GM23338 (cell line): ENCODE data around the gene LCE7A. TPM values are rescaled to one million over a fixed set of nuclear protein-coding genes. Genes with fewer than 3 reads are reported as not detected.

Source experiments
- ATAC-seq: fragments of 200-7000 bp; cut with Tn5 transposase; 3 replicates; pipeline ENCODE4 v1.9.1; 2020
- DNase-seq: peaks from one replicate; pipeline ENCODE4 v3.0.0-alpha.2; 2015; ENCODE audit warnings: low spot score
- H2AFZ ChIP-seq: fragments of 200-600 bp; sonication (generic); 2 replicates; pipeline ENCODE4 v1.8.0; 2016; ENCODE audit warnings: antibody characterized with exemption, mild to moderate bottlenecking, moderate library complexity
- H3F3A ChIP-seq: fragments of 200-600 bp; sonication (generic); replicated peaks from 2 replicates; pipeline ENCODE4 v1.8.0; 2017; ENCODE audit warnings: antibody characterized with exemption, mixed run types, low read depth
- H3K27ac ChIP-seq: fragments of 200-600 bp; sonication (generic); 2 replicates; pipeline ENCODE4 v1.6.1; 2016; ENCODE audit warnings: low read depth
- H3K27me3 ChIP-seq: fragments of 200-600 bp; sonication (generic); 2 replicates; pipeline ENCODE4 v1.8.0; 2016; ENCODE audit warnings: mild to moderate bottlenecking, mixed run types, moderate library complexity; ENCODE audit not compliant: insufficient read depth
- H3K36me3 ChIP-seq: fragments of 200-600 bp; sonication (generic); 2 replicates; pipeline ENCODE4 v1.8.0; 2016; ENCODE audit warnings: mild to moderate bottlenecking; ENCODE audit not compliant: insufficient read depth
- H3K4me1 ChIP-seq: fragments of 200-600 bp; sonication (generic); 2 replicates; pipeline ENCODE4 v1.8.0; 2016; ENCODE audit warnings: mild to moderate bottlenecking, moderate library complexity; ENCODE audit not compliant: insufficient read depth
- H3K4me2 ChIP-seq: fragments of 200-600 bp; sonication (generic); 2 replicates; pipeline ENCODE4 v1.7.1; 2017; ENCODE audit warnings: mixed run types
- H3K4me3 ChIP-seq: fragments of 200-600 bp; sonication (generic); 2 replicates; pipeline ENCODE4 v1.6.1; 2016; ENCODE audit warnings: mixed run types
- H3K79me2 ChIP-seq: fragments of 200-600 bp; sonication (generic); replicated peaks from 2 replicates; pipeline ENCODE4 v1.8.0; 2017; ENCODE audit warnings: mild to moderate bottlenecking; ENCODE audit not compliant: insufficient read depth
- H3K9me2 ChIP-seq: fragments of 200-600 bp; sonication (generic); 2 replicates; pipeline ENCODE4 v1.8.0; 2017; ENCODE audit not compliant: insufficient read depth
- H4K20me1 ChIP-seq: fragments of 200-600 bp; sonication (generic); replicated peaks from 2 replicates; pipeline ENCODE4 v1.8.0; 2017; ENCODE audit warnings: mild to moderate bottlenecking; ENCODE audit not compliant: insufficient read depth
- H3K27ac Mint-ChIP-seq: 2 replicates; pipeline ENCODE4 v1.8.0; 2020; ENCODE audit warnings: inconsistent platforms, mild to moderate bottlenecking, moderate library complexity, mixed read lengths
- H3K27me3 Mint-ChIP-seq: 3 replicates; pipeline ENCODE4 v1.8.0; 2022; ENCODE audit warnings: low read depth, mild to moderate bottlenecking, moderate library complexity, mixed read lengths, inconsistent platforms; ENCODE audit not compliant: insufficient read depth, poor library complexity
- H3K36me3 Mint-ChIP-seq: 3 replicates; pipeline ENCODE4 v1.8.0; 2021; ENCODE audit warnings: low read depth, mild to moderate bottlenecking, inconsistent platforms, moderate library complexity, mixed read lengths
- H3K4me1 Mint-ChIP-seq: 3 replicates; pipeline ENCODE4 v1.8.0; 2020; ENCODE audit warnings: mild to moderate bottlenecking, inconsistent platforms, mixed read lengths
- H3K4me3 Mint-ChIP-seq: 3 replicates; pipeline ENCODE4 v1.8.0; 2021; ENCODE audit warnings: moderate library complexity, mild to moderate bottlenecking, inconsistent platforms, mixed read lengths
- H3K9me3 Mint-ChIP-seq: 3 replicates; pipeline ENCODE4 v1.8.0; 2020; ENCODE audit warnings: moderate library complexity, mild to moderate bottlenecking, inconsistent platforms, mixed read lengths
- EZH2 ChIP-seq: fragments of 200-600 bp; sonication (generic); IDR thresholded peaks from one replicate; pipeline ENCODE4 v1.8.0; 2017; ENCODE audit warnings: antibody characterized with exemption, mild to moderate bottlenecking, low read depth; ENCODE audit not compliant: unreplicated experiment
- EZH2phosphoT487 ChIP-seq: fragments of 200-600 bp; sonication (generic); IDR thresholded peaks from one replicate; pipeline ENCODE4 v1.8.1; 2018; ENCODE audit warnings: antibody characterized with exemption; ENCODE audit not compliant: unreplicated experiment
- JUNB ChIP-seq: IDR thresholded peaks from one replicate; pipeline ENCODE4 v1.6.1; 2016; ENCODE audit warnings: antibody characterized with exemption; ENCODE audit not compliant: unreplicated experiment
- STAT1 ChIP-seq: IDR thresholded peaks from one replicate; pipeline ENCODE4 v1.6.1; 2016; ENCODE audit warnings: antibody characterized with exemption; ENCODE audit not compliant: unreplicated experiment
- ZNF114 ChIP-seq: fragments of 250-450 bp; sonication (Bioruptor Pico); IDR thresholded peaks from 2 replicates; pipeline ENCODE4 v1.5.0; 2020; ENCODE audit warnings: mild to moderate bottlenecking, moderate library complexity
- polyA plus RNA-seq: library from polyadenylated mRNA; unstranded; fragments of >200 nt; fragmentation: Nextera tagmentation; extraction: Ambion mirVana; gene quantifications from 2 replicates; pipeline ENCODE4 v1.2.1, GENCODE V29; 2016
- total RNA-seq: library from RNA; depleted of rRNA; stranded (reverse); fragments of >200 nt; shearing (Covaris generic); gene quantifications from 2 replicates; pipeline ENCODE4 v1.2.3, GENCODE V29; 2014
- TF ChIP-seq, protein P1 (sequence below): fragments of 250-450 bp; sonication (Bioruptor Pico); IDR thresholded peaks from 2 replicates; pipeline ENCODE4 v1.5.0; 2020; ENCODE audit warnings: mild to moderate bottlenecking, moderate library complexity
- TF ChIP-seq, protein P2 (sequence below): IDR thresholded peaks from one replicate; pipeline ENCODE4 v1.6.1; 2018; ENCODE audit warnings: antibody characterized with exemption; ENCODE audit not compliant: unreplicated experiment
- TF ChIP-seq, protein P3 (sequence below), 2 experiments: fragments of 200-600 bp in 1 of 2; sonication (generic) in 1 of 2; conservative IDR thresholded peaks; 2 replicates each; pipeline versions ENCODE4 v1.5.1 to v1.6.1; 2016 to 2017; ENCODE audit warnings: antibody characterized with exemption in 2 of 2, low read depth in 2 of 2, mild to moderate bottlenecking in 2 of 2, moderate library complexity in 1 of 2
- TF ChIP-seq, protein P4 (sequence below): IDR thresholded peaks from 2 replicates; pipeline ENCODE4 v1.6.1; 2016; ENCODE audit warnings: antibody characterized with exemption

Gene LCE7A
- total and polyA plus RNA-seq, 2 experiments from 2014 or later = not detected

DNA sequence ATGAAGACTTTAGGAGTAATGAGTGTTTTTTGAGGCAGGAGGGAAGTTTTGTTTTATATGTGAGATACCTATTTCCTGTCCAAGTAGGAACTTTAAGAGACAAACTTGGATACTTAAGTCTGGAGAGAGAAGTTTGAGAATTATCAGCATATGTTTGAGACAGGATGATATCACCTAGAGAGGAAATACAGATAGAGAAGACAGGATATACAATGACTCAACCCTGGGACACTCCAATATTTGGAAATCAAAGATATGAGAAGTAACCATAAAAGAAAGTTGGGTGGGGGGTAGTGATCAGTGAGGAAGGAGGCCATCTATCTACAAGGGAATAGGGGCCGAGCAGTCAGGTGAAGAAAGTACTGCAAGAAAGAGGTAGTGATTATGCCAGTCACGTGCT lies 6.5 kb downstream of the LCE7A start:
- Histone ChIP-seq H3K27me3 (no peaks in the 10 kb centered on the region), H3K79me2 (no peaks in the 10 kb centered on the region), H3K4me2 (no peak overlapping the region), H3F3A (no peaks in the 10 kb centered on the region), H3K36me3 (no peaks in the 10 kb centered on the region), H3K4me3 (no peak overlapping the region), H2AFZ (no peak overlapping the region), H3K9me2 (peaks cover 8% of the 10 kb centered on the region; the same call in 1 of the 2 replicates), H4K20me1 (no peaks in the 10 kb centered on the region), H3K27ac (no peak overlapping the region), H3K4me1 (no peaks in the 10 kb centered on the region)
- no peak for TF ChIP-seq JUNB
- no peak for TF ChIP-seq ZNF114 (CRISPR knock-in tag)
- TF ChIP-seq, protein P1, sequence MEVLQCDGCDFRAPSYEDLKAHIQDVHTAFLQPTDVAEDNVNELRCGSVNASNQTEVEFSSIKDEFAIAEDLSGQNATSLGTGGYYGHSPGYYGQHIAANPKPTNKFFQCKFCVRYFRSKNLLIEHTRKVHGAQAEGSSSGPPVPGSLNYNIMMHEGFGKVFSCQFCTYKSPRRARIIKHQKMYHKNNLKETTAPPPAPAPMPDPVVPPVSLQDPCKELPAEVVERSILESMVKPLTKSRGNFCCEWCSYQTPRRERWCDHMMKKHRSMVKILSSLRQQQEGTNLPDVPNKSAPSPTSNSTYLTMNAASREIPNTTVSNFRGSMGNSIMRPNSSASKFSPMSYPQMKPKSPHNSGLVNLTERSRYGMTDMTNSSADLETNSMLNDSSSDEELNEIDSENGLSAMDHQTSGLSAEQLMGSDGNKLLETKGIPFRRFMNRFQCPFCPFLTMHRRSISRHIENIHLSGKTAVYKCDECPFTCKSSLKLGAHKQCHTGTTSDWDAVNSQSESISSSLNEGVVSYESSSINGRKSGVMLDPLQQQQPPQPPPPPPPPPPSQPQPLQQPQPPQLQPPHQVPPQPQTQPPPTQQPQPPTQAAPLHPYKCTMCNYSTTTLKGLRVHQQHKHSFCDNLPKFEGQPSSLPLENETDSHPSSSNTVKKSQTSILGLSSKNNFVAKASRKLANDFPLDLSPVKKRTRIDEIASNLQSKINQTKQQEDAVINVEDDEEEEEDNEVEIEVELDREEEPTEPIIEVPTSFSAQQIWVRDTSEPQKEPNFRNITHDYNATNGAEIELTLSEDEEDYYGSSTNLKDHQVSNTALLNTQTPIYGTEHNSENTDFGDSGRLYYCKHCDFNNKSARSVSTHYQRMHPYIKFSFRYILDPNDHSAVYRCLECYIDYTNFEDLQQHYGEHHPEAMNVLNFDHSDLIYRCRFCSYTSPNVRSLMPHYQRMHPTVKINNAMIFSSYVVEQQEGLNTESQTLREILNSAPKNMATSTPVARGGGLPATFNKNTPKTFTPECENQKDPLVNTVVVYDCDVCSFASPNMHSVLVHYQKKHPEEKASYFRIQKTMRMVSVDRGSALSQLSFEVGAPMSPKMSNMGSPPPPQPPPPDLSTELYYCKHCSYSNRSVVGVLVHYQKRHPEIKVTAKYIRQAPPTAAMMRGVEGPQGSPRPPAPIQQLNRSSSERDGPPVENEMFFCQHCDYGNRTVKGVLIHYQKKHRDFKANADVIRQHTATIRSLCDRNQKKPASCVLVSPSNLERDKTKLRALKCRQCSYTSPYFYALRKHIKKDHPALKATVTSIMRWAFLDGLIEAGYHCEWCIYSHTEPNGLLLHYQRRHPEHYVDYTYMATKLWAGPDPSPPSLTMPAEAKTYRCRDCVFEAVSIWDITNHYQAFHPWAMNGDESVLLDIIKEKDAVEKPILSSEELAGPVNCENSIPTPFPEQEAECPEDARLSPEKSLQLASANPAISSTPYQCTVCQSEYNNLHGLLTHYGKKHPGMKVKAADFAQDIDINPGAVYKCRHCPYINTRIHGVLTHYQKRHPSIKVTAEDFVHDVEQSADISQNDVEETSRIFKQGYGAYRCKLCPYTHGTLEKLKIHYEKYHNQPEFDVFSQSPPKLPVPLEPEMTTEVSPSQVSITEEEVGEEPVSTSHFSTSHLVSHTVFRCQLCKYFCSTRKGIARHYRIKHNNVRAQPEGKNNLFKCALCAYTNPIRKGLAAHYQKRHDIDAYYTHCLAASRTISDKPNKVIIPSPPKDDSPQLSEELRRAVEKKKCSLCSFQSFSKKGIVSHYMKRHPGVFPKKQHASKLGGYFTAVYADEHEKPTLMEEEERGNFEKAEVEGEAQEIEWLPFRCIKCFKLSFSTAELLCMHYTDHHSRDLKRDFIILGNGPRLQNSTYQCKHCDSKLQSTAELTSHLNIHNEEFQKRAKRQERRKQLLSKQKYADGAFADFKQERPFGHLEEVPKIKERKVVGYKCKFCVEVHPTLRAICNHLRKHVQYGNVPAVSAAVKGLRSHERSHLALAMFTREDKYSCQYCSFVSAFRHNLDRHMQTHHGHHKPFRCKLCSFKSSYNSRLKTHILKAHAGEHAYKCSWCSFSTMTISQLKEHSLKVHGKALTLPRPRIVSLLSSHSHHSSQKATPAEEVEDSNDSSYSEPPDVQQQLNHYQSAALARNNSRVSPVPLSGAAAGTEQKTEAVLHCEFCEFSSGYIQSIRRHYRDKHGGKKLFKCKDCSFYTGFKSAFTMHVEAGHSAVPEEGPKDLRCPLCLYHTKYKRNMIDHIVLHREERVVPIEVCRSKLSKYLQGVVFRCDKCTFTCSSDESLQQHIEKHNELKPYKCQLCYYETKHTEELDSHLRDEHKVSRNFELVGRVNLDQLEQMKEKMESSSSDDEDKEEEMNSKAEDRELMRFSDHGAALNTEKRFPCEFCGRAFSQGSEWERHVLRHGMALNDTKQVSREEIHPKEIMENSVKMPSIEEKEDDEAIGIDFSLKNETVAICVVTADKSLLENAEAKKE (CRISPR knock-in tag) = no peak
- TF ChIP-seq, protein P2, sequence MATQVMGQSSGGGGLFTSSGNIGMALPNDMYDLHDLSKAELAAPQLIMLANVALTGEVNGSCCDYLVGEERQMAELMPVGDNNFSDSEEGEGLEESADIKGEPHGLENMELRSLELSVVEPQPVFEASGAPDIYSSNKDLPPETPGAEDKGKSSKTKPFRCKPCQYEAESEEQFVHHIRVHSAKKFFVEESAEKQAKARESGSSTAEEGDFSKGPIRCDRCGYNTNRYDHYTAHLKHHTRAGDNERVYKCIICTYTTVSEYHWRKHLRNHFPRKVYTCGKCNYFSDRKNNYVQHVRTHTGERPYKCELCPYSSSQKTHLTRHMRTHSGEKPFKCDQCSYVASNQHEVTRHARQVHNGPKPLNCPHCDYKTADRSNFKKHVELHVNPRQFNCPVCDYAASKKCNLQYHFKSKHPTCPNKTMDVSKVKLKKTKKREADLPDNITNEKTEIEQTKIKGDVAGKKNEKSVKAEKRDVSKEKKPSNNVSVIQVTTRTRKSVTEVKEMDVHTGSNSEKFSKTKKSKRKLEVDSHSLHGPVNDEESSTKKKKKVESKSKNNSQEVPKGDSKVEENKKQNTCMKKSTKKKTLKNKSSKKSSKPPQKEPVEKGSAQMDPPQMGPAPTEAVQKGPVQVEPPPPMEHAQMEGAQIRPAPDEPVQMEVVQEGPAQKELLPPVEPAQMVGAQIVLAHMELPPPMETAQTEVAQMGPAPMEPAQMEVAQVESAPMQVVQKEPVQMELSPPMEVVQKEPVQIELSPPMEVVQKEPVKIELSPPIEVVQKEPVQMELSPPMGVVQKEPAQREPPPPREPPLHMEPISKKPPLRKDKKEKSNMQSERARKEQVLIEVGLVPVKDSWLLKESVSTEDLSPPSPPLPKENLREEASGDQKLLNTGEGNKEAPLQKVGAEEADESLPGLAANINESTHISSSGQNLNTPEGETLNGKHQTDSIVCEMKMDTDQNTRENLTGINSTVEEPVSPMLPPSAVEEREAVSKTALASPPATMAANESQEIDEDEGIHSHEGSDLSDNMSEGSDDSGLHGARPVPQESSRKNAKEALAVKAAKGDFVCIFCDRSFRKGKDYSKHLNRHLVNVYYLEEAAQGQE = no peak
- no peak for TF ChIP-seq EZH2
- TF ChIP-seq EZH2phosphoT487 = no peak
- TF ChIP-seq, protein P3, sequence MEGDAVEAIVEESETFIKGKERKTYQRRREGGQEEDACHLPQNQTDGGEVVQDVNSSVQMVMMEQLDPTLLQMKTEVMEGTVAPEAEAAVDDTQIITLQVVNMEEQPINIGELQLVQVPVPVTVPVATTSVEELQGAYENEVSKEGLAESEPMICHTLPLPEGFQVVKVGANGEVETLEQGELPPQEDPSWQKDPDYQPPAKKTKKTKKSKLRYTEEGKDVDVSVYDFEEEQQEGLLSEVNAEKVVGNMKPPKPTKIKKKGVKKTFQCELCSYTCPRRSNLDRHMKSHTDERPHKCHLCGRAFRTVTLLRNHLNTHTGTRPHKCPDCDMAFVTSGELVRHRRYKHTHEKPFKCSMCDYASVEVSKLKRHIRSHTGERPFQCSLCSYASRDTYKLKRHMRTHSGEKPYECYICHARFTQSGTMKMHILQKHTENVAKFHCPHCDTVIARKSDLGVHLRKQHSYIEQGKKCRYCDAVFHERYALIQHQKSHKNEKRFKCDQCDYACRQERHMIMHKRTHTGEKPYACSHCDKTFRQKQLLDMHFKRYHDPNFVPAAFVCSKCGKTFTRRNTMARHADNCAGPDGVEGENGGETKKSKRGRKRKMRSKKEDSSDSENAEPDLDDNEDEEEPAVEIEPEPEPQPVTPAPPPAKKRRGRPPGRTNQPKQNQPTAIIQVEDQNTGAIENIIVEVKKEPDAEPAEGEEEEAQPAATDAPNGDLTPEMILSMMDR (conservative IDR thresholded peaks at IDR 0.05; ENCODE audit: low read depth in 2 of 2) = no peak
- TF ChIP-seq, protein P4, sequence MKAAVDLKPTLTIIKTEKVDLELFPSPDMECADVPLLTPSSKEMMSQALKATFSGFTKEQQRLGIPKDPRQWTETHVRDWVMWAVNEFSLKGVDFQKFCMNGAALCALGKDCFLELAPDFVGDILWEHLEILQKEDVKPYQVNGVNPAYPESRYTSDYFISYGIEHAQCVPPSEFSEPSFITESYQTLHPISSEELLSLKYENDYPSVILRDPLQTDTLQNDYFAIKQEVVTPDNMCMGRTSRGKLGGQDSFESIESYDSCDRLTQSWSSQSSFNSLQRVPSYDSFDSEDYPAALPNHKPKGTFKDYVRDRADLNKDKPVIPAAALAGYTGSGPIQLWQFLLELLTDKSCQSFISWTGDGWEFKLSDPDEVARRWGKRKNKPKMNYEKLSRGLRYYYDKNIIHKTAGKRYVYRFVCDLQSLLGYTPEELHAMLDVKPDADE = no peak
- TF ChIP-seq STAT1 = no peak
- Mint-ChIP-seq H3K27ac (no peak overlapping the region), H3K9me3 (no peaks in the 10 kb centered on the region), H3K4me1 (peaks cover 3% of the 10 kb centered on the region; the same call in 1 of the 3 replicates), H3K4me3 (no peak overlapping the region), H3K27me3 (no peaks in the 10 kb centered on the region), H3K36me3 (no peaks in the 10 kb centered on the region)
- DNase-seq = no peak
- no peak for ATAC-seq
